Body of pancreas (tissue), 4 donors: ENCODE measurements around the gene CABP1. TPM values are rescaled to one million over a fixed set of nuclear protein-coding genes. Genes with fewer than 3 reads are reported as not detected.

Experiments used
- ATAC-seq: fragments of 150-250 bp; one replicate; pipeline ENCODE4 v1.9.1; 2016
- DNase-seq, 4 donors: peaks; one replicate each; pipeline ENCODE4 v3.0.0-alpha.2; 2019
- H3K27ac ChIP-seq, 4 donors: fragments of 200-600 bp; sonication (generic); 1 replicate in 3 of 4; 2 replicates in 1 of 4; pipeline versions ENCODE4 v1.5.1 to v1.6.1; 2016 to 2019; ENCODE audit warnings: mild to moderate bottlenecking in 1 of 4, mixed read lengths in 1 of 4, moderate library complexity in 1 of 4
- H3K27me3 ChIP-seq, 2 donors: fragments of 200-600 bp; sonication (generic); one replicate each; pipeline ENCODE4 v1.6.0; 2016; ENCODE audit warnings: mild to moderate bottlenecking in 1 of 2
- H3K36me3 ChIP-seq, 2 donors: fragments of 200-600 bp; sonication (generic); replicated peaks in 1 of 2; 2 replicates each; pipeline ENCODE4 v1.5.1; 2016; ENCODE audit warnings: low read depth in 2 of 2; ENCODE audit not compliant: insufficient read depth in 1 of 2
- H3K4me1 ChIP-seq: fragments of 200-600 bp; sonication (generic); one replicate; pipeline ENCODE4 v1.6.0; 2016
- H3K4me3 ChIP-seq, 2 donors: fragments of 200-600 bp; sonication (generic); 1 replicate in 1 of 2; 2 replicates in 1 of 2; pipeline ENCODE4 v1.5.1; 2016 to 2019
- H3K9me3 ChIP-seq, 3 donors: fragments of 200-600 bp; sonication (generic); 1 replicate in 2 of 3; 2 replicates in 1 of 3; pipeline ENCODE4 v1.5.1; 2016
- POLR2A ChIP-seq, 3 donors: fragments of 450-650 bp; IDR thresholded peaks; one replicate each; pipeline ENCODE4 v1.6.1; 2016; ENCODE audit warnings: antibody characterized with exemption in 3 of 3, mild to moderate bottlenecking in 2 of 3
- WGBS, 2 donors: methylation state at CpG; one replicate each; pipeline ENCODE4 v1.1.5; 2017; 5-methylcytosine and 5-hydroxymethylcytosine counted together
- intact Hi-C: fragments of 100-400 bp; cut with DNase I; formaldehyde crosslinking; loops from one replicate; pipeline ENCODE4 v1.15.1; 2023
- total RNA-seq, 2 donors: library from RNA; depleted of rRNA; stranded (reverse); fragments of >200 nt; gene quantifications; one replicate each; pipeline ENCODE4 v1.1.0, GENCODE V29; 2016
- TF ChIP-seq, protein P1 (sequence below), 7 experiments: fragments of 450-650 bp in 4 of 7; fragments of 200-600 bp in 3 of 7; sonication (generic) in 3 of 7; IDR thresholded peaks; one replicate each; pipeline ENCODE4 v1.5.1; 2016 to 2019; ENCODE audit warnings: antibody characterized with exemption in 7 of 7

CABP1 gene
- total RNA-seq, 2 donors from 2014 or later, result 0.33 to 1.0 TPM

DNA sequence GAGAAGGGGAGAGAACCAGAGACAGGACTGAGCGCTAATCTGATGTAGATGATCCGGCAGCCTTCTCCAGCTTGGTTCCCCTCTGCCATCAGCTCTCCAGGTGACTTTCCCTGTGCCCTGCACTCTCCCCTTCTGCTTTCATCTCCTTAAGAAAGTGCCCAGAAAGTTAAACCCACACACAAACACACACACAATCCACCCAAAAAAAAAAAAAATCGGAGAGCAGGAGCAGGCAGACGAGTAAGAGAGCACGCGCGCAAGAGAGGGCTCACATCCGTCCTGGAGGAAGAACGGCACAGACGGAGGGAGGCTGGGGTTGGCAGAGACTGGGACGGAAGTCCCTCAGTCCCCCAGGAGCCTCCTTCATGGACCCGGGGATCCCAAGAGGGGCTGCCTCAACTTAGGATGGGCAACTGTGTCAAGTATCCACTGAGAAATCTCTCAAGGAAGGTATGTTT is 9.8 kb downstream of the CABP1 start:
- Histone ChIP-seq H3K4me3 (no peak overlapping the region), H3K27me3 (no peaks in the 10 kb centered on the region), H3K27ac (no peak overlapping the region), H3K36me3 (no peaks in the 10 kb centered on the region), H3K4me1 (peaks cover 8% of the 10 kb centered on the region), H3K9me3 (no peaks in the 10 kb centered on the region)
- TF ChIP-seq, protein P1, sequence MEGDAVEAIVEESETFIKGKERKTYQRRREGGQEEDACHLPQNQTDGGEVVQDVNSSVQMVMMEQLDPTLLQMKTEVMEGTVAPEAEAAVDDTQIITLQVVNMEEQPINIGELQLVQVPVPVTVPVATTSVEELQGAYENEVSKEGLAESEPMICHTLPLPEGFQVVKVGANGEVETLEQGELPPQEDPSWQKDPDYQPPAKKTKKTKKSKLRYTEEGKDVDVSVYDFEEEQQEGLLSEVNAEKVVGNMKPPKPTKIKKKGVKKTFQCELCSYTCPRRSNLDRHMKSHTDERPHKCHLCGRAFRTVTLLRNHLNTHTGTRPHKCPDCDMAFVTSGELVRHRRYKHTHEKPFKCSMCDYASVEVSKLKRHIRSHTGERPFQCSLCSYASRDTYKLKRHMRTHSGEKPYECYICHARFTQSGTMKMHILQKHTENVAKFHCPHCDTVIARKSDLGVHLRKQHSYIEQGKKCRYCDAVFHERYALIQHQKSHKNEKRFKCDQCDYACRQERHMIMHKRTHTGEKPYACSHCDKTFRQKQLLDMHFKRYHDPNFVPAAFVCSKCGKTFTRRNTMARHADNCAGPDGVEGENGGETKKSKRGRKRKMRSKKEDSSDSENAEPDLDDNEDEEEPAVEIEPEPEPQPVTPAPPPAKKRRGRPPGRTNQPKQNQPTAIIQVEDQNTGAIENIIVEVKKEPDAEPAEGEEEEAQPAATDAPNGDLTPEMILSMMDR (IDR thresholded peaks at IDR 0.05), result no peak
- TF ChIP-seq POLR2A (IDR thresholded peaks at IDR 0.05), result no peak
- ATAC-seq (no peak), DNase-seq (no peak)
- intact Hi-C loops, result no loop called here
- 60 to 61% methylated on average over 12 of the region's 12 CpGs for WGBS, 2 donors

- H3K27ac ChIP-seq, result no peak overlapping the region
- 74 to 81% methylated on average over 5 of the region's 5 CpGs for WGBS, 2 donors
- peaks cover 8% of the 10 kb centered on the region for H3K4me1 ChIP-seq
- H3K27me3 ChIP-seq, result no peaks in the 10 kb centered on the region
- DNase-seq (no peak), ATAC-seq (no peak)
- intact Hi-C loops, result no loop called here
- H3K4me3 ChIP-seq, result no peak overlapping the region
- H3K9me3 ChIP-seq, result no peaks in the 10 kb centered on the region
- no peaks in the 10 kb centered on the region for H3K36me3 ChIP-seq
- no peak for TF ChIP-seq POLR2A (IDR thresholded peaks at IDR 0.05)
- TF ChIP-seq, protein P1 (IDR thresholded peaks at IDR 0.05), result no peak
These were observed 11.4 kb downstream of the CABP1 start for GRCh38 chr12:120651821-120652220.

DNA sequence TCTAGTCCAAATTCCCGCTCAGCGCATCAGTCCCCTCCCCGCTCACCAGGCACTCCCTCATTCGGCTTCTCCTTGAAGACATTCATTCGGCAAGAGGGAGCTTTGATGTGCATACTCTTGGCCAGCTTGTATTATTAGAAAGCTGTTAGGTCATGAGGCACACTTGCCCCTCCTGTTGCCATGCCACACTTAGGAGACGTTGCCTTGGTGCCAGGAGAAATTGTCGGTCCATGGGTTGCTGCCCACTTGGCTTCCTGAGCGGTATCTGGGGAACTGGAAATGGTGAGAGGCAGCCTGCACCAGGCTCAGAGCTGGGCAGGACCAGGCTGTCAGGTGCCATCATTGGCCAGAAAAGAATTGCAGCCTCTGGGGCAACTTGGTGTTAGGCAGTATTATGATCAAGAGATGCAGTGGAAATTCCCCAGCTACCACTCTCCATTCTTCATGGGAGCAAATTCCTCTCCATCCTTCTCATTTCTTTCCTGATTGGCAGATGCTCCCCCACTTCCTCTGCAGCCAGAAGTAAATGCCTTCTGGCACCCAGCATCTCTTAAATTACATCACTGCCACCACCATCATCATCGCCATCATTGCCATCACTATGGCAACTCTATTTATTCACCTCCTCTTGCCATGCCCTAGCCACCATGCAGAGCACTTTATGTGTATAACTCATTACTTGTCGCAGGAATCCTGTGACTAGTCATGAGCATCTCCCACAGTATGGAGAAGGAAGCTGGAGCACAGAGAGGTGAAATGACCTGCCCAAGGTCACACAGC is 12.4 kb downstream of the CABP1 start:
- WGBS, 2 donors, result 63 to 66% methylated on average over 10 of the region's 10 CpGs
- no peak for ATAC-seq
- no peak overlapping the region for H3K27ac ChIP-seq
- H3K9me3 ChIP-seq, result no peaks in the 10 kb centered on the region
- no peaks in the 10 kb centered on the region for H3K27me3 ChIP-seq
- peak in 1 of 4 donors; percentile 16 for DNase-seq
- TF ChIP-seq POLR2A (IDR thresholded peaks at IDR 0.05), result no peak
- TF ChIP-seq, protein P1 (IDR thresholded peaks at IDR 0.05), result no peak
- intact Hi-C loops, result no loop called here
- no peak overlapping the region for H3K4me3 ChIP-seq
- H3K4me1 ChIP-seq, result peaks cover 8% of the 10 kb centered on the region
- H3K36me3 ChIP-seq, result no peaks in the 10 kb centered on the region

DNA sequence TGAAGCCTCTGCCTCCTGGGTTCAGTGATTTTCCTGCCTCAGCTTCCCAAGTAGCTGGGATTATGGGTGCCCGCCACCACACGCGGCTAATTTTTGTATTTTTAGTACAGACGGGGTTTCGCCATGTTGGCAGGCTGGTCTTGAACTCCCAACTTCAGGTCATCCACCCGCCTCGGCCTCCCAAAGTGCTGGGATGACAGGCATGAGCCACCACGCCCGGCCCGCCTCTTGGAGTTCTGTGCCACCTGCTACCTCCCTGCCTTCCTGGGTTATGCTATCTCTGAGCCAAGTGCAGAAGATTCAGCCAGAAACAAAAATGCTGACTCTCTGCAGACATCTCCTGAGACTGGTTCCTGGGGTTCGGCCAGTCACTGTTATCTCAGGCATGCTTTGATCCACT is 13.2 kb downstream of the CABP1 start:
- no peak for ATAC-seq
- no peaks in the 10 kb centered on the region for H3K36me3 ChIP-seq
- no peak for DNase-seq
- intact Hi-C loops, result no loop called here
- WGBS, 2 donors, result 90 to 91% methylated on average over 11 of the region's 11 CpGs
- H3K4me1 ChIP-seq, result peaks cover 8% of the 10 kb centered on the region
- H3K27ac ChIP-seq, result no peak overlapping the region
- H3K27me3 ChIP-seq, result no peaks in the 10 kb centered on the region
- TF ChIP-seq POLR2A (IDR thresholded peaks at IDR 0.05), result no peak
- TF ChIP-seq, protein P1 (IDR thresholded peaks at IDR 0.05), result no peak
- H3K9me3 ChIP-seq, result no peaks in the 10 kb centered on the region
- no peak overlapping the region for H3K4me3 ChIP-seq

DNA sequence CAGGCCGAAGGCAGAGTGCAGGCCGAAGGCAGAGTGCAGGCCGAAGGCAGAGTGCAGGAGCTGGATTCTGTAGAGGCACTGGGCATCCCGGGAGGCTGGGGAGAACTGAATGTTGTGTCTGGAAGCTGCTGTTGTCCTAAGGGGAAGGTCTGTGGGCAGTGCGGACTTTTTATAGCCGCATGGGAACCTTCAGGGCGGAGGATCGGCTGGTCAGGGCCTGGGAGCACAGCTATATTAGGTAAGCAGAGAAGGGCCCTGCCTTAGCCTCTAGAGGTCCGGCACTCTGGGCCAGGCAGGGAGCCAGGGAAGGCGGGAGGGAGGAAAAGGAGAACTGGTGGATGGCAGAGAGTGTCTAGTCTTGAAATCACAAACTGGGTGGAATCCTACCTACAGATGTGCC is 14.2 kb downstream of the CABP1 start:
- H3K36me3 ChIP-seq, result no peaks in the 10 kb centered on the region
- H3K4me1 ChIP-seq, result no peaks in the 10 kb centered on the region
- no peak overlapping the region for H3K4me3 ChIP-seq
- DNase-seq (no peak), ATAC-seq (no peak)
- WGBS, 2 donors, result 79 to 83% methylated on average over 8 to 10 of the region's 10 CpGs
- intact Hi-C loops, result no loop called here
- H3K9me3 ChIP-seq, result no peaks in the 10 kb centered on the region
- TF ChIP-seq, protein P1 (IDR thresholded peaks at IDR 0.05), result no peak
- no peak for TF ChIP-seq POLR2A (IDR thresholded peaks at IDR 0.05)
- H3K27me3 ChIP-seq, result no peaks in the 10 kb centered on the region
- H3K27ac ChIP-seq, result no peak overlapping the region
